ENCODE results near the gene MAZ. TPM values are rescaled to one million over a fixed set of nuclear protein-coding genes. Genes with fewer than 3 reads are reported as not detected.

MAZ gene
- polyA plus RNA-seq, 1 experiment = 172 TPM

DNA sequence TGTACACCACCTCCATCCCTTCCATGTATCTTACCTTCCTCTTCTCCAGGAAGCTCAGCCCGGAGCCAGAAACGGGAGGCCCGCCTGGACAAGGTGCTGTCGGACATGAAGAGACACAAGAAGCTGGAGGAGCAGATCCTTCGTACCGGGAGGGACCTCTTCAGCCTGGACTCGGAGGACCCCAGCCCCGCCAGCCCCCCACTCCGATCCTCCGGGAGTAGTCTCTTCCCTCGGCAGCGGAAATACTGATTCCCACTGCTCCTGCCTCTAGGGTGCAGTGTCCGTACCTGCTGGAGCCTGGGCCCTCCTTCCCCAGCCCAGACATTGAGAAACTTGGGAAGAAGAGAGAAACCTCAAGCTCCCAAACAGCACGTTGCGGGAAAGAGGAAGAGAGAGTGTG is 13.2 kb downstream of the MAZ start:
- Histone ChIP-seq H3K36me3 (ENCODE audit: control insufficient read depth, insufficient read depth, low read length) (peaks cover 5% of the 10 kb centered on the region), H3K4me3 (ENCODE audit: low read depth, low read length) (no peak overlapping the region), H3K27me3 (ENCODE audit: control insufficient read depth, insufficient read depth, low read length) (no peaks in the 10 kb centered on the region)
- DNase-seq (ENCODE audit: low read depth) = no peak
- ChIA-PET POLR2A (no interaction called here), CTCF (interaction anchor here (1.4 to 11.3 kb wide), 4 partner anchors 12 to 34 kb away, joined by 4 to 81 read pairs (median 10); partner anchors contain the start of genes KIF22 and MAZ)
- TF ChIP-seq, protein P1, sequence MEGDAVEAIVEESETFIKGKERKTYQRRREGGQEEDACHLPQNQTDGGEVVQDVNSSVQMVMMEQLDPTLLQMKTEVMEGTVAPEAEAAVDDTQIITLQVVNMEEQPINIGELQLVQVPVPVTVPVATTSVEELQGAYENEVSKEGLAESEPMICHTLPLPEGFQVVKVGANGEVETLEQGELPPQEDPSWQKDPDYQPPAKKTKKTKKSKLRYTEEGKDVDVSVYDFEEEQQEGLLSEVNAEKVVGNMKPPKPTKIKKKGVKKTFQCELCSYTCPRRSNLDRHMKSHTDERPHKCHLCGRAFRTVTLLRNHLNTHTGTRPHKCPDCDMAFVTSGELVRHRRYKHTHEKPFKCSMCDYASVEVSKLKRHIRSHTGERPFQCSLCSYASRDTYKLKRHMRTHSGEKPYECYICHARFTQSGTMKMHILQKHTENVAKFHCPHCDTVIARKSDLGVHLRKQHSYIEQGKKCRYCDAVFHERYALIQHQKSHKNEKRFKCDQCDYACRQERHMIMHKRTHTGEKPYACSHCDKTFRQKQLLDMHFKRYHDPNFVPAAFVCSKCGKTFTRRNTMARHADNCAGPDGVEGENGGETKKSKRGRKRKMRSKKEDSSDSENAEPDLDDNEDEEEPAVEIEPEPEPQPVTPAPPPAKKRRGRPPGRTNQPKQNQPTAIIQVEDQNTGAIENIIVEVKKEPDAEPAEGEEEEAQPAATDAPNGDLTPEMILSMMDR (IDR thresholded peaks at IDR 0.05; ENCODE audit: insufficient read depth, low read depth, low read length) = peak; percentile 15; the same call in 1 of the 2 replicates

DNA sequence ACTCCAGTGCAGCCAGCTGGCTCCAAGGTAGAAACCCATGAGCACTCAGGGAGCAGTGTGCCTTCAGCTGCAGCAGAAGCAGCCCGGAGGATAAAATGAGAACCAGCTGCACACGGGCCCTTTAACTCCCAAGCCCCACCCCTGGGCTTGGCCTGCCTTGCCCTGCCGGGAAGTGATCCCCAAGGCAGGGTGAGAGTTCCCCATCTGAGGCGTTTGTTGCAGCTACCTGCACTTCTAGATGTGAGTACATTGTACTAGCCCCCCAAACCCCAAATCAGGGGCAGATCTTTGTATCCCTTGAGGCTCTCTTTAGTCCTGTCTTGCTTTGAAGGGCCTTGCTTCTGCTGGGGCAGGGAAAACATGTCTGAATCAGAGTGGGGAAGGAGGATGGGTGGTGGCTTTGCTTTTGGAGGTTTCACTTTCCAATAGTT is 14.0 kb downstream of the MAZ start, which contains the start of gene MVP:
TSS of gene MVP (plus strand) at position 192 of the 431 bp plus-strand sequence. CDS start 10,088 bp downstream, outside the sequence.
- Histone ChIP-seq H3K4me3 (ENCODE audit: low read depth, low read length) (peak within 1 kb of the TSS; percentile 80), H3K36me3 (ENCODE audit: control insufficient read depth, insufficient read depth, low read length) (peaks cover 5% of the 10 kb centered on the region), H3K27me3 (ENCODE audit: control insufficient read depth, insufficient read depth, low read length) (no peaks in the 10 kb centered on the region)
- TF ChIP-seq, protein P1 (IDR thresholded peaks at IDR 0.05; ENCODE audit: insufficient read depth, low read depth, low read length) = no peak
- DNase-seq (ENCODE audit: low read depth) = no peak
- CTCF ChIA-PET = interaction anchor here (0.7 to 11.3 kb wide), 5 partner anchors 13 to 36 kb away, joined by 3 to 81 read pairs (median 5); partner anchors contain the start of genes KIF22 and MAZ
- POLR2A ChIA-PET = interaction anchor here (0.6 to 1.3 kb wide), 2 partner anchors 16 to 153 kb away, joined by 3 to 4 read pairs; partner anchors contain the start of gene TAOK2

DNA sequence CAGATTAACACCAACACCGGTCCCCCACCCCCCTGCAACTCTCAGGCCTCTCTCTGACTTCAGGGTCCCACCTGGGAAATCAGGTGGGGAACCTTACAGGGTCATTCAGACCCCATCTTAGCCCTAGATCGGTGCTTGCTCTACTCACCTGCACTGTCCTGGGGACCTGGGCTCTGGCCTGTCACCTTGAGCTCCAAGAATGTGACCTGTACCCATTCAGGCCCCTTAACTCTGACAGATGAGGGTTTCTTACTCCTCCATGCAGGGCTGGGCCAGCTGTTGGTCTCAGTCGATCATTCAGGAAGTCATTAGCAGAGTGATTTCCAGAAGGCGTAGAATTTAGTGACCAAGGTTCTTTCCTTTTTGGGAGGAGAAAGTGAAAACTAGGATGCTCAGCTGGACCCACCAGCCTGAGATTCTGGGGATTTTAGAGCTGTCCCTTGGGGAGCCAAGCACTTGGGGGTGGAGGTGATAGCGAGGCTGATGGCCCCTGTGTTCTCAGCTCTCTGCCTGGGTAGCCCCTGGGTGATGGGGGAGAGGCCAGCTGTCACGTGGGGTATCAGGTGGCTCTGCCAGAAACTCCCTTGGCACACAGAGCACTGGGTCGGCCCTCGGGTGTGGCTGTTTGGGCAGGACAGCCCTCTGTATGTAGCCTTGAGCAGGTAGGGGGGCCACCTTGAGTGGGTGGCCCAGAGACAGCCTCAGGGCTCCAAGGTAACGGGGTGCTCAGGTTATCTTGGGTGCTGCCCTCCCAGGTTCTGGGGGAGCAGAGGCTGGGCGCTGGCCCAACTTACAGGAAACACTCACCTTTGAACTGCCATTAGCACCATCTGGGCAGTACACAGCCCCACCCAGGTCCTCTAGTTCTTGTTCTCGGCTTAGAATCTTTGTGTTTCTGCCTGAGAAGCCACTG is 14.7 kb downstream of the MAZ start:
- peaks cover 5% of the 10 kb centered on the region for H3K36me3 ChIP-seq (ENCODE audit: control insufficient read depth, insufficient read depth, low read length)
- no peaks in the 10 kb centered on the region for H3K27me3 ChIP-seq (ENCODE audit: control insufficient read depth, insufficient read depth, low read length)
- H3K4me3 ChIP-seq (ENCODE audit: low read depth, low read length) = peak overlapping the region; percentile 80
- TF ChIP-seq, protein P1 (IDR thresholded peaks at IDR 0.05; ENCODE audit: insufficient read depth, low read depth, low read length) = no peak
- POLR2A ChIA-PET = interaction anchor here (0.6 to 1.3 kb wide), 2 partner anchors 16 to 152 kb away, joined by 3 to 4 read pairs; partner anchors contain the start of gene TAOK2
- CTCF ChIA-PET = interaction anchor here (1.4 to 11.3 kb wide), 4 partner anchors 13 to 36 kb away, joined by 4 to 81 read pairs (median 10); partner anchors contain the start of genes KIF22 and MAZ
- no peak for DNase-seq (ENCODE audit: low read depth)

- CTCF ChIA-PET = interaction anchor here (3.0 to 11.3 kb wide), 2 partner anchors 14 to 26 kb away, joined by 15 to 81 read pairs; partner anchors contain the start of gene MAZ
- Histone ChIP-seq H3K4me3 (ENCODE audit: low read depth, low read length) (peak overlapping the region; percentile 80), H3K36me3 (ENCODE audit: control insufficient read depth, insufficient read depth, low read length) (peaks cover 9% of the 10 kb centered on the region), H3K27me3 (ENCODE audit: control insufficient read depth, insufficient read depth, low read length) (no peaks in the 10 kb centered on the region)
- DNase-seq (ENCODE audit: low read depth) = peak; percentile 44
- POLR2A ChIA-PET = interaction anchor here (0.6 kb wide), 1 partner anchor 237 kb away, joined by 3 read pairs; no protein-coding TSS in a partner anchor
- TF ChIP-seq, protein P1 (IDR thresholded peaks at IDR 0.05; ENCODE audit: insufficient read depth, low read depth, low read length) = no peak
These were observed 15.3 kb downstream of the MAZ start for GRCh38 chr16:29821643-29822115.

Data from BJ (cell line).